ENCODE results near the gene TOPBP1.

- TF ChIP-seq, protein P1, sequence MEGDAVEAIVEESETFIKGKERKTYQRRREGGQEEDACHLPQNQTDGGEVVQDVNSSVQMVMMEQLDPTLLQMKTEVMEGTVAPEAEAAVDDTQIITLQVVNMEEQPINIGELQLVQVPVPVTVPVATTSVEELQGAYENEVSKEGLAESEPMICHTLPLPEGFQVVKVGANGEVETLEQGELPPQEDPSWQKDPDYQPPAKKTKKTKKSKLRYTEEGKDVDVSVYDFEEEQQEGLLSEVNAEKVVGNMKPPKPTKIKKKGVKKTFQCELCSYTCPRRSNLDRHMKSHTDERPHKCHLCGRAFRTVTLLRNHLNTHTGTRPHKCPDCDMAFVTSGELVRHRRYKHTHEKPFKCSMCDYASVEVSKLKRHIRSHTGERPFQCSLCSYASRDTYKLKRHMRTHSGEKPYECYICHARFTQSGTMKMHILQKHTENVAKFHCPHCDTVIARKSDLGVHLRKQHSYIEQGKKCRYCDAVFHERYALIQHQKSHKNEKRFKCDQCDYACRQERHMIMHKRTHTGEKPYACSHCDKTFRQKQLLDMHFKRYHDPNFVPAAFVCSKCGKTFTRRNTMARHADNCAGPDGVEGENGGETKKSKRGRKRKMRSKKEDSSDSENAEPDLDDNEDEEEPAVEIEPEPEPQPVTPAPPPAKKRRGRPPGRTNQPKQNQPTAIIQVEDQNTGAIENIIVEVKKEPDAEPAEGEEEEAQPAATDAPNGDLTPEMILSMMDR (optimal IDR thresholded peaks at IDR 0.05 in 1 of 3, IDR thresholded peaks at IDR 0.05 in 1 of 3, conservative IDR thresholded peaks at IDR 0.05 in 1 of 3; ENCODE audit: extremely low read depth in 1 of 3, insufficient read depth in 2 of 3, low read length in 3 of 3): no peak
- TF ChIP-seq EZH2 (IDR thresholded peaks at IDR 0.05; ENCODE audit: low read length): no peak
Measured at GRCh38 chr3:133575086-133575485, 86.7 kb downstream of the TOPBP1 start.
